ENCODE measurements around the gene FRMPD4. TPM values are rescaled to one million over a fixed set of nuclear protein-coding genes. Genes with fewer than 3 reads are reported as not detected.

Gene FRMPD4
- total RNA-seq, 1 donor from 2014 or later = 0.13 TPM

GRCh38 chrX:12269484-12269883, 131.2 kb downstream of the FRMPD4 start:
- intact Hi-C loops (cut with DNase I) = no loop called here
- DNase-seq (ENCODE audit: low spot score) (no peak), ATAC-seq (no peak)

DNA sequence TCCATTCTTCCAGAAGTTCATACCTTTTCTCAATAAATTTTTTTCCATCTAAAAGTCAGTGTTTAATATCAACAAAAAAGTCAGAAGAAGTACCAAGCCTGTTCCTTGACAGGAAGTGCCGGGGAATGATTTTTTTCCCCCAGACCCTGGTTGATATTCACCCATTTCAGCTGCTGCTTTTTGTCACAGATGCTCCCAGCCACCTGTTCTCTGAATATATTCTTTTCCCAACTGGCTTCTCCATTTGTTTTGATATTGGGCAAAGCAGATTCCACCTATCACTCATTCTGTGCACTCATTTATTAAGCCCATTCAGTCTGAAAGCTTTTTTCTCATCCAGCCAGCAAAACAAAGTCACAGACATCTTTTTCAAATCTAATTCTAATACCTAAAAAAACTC, 139.9 kb downstream of the FRMPD4 start:
- intact Hi-C loops (cut with DNase I) = no loop called here
- ATAC-seq (no peak), DNase-seq (ENCODE audit: low spot score) (no peak)

- DNase-seq (ENCODE audit: low spot score) = no peak
- ATAC-seq = no peak
- intact Hi-C loops (cut with DNase I) = no loop called here
Observed at GRCh38 chrX:12282991-12283390, 144.7 kb downstream of the FRMPD4 start.

DNA sequence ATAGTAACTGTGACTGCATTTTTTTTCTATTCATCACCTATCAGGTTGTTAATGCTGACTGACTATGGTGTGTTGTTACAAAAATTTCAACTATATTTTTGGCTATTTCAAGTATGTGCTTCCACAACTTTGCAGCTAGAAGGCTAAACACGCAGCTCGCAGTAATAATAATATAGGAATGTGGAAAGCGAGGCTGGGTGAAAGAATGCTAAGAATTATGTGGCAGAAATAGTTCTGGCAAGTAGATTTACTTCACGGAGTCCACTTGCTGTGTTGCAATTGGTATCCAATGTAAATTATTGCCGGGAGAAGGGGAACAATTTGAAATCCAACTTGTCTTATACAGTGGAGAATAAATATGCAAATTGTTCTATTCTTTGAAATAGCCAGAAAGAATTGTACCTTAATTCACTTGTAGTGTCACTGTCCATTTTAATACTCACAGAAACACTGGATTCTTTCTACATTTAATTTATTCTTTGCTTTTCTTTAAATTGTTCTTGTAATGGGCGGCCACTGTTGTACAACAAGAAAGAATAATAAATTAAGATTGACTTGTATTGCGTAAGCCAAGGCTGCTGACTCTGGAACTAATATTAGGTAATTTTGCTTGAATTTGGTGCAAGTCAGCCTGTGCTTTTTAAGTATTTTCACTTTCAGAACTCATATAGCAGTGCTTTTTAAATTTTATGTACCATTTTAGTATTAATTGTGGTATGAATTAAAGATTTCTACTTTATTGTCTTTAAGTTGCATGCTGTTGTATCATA, 154.9 kb downstream of the FRMPD4 start:
- intact Hi-C loops (cut with DNase I) = no loop called here
- no peak for DNase-seq (ENCODE audit: low spot score)
- ATAC-seq = no peak

- ATAC-seq (no peak), DNase-seq (ENCODE audit: low spot score) (no peak)
- intact Hi-C loops (cut with DNase I) = no loop called here
Observed at GRCh38 chrX:12297353-12297752, 159.1 kb downstream of the FRMPD4 start.

GRCh38 chrX:12301288-12301687, 163.0 kb downstream of the FRMPD4 start:
- intact Hi-C loops (cut with DNase I) = no loop called here
- ATAC-seq (no peak), DNase-seq (ENCODE audit: low spot score) (no peak)

DNA sequence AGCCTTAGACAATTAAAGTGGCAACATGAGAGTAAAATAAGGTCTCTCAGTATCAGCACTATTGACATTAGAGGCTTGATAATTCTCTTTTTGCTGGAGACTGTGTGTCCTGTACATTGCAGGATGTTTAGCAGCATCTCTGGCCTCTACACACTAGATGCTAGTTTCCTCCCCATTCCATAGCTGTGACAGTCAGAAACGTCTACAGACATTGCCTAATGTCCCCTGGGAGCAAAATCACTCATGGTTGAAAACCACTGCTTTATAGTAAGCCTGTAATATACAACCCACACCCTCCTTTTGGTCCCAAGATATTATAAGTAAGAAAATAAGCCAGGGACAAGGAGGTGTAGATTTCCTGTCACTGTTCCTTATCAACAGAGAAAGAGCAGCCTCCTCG, 166.0 kb downstream of the FRMPD4 start:
- intact Hi-C loops (cut with DNase I) = no loop called here
- no peak for ATAC-seq
- DNase-seq (ENCODE audit: low spot score) = no peak

DNA sequence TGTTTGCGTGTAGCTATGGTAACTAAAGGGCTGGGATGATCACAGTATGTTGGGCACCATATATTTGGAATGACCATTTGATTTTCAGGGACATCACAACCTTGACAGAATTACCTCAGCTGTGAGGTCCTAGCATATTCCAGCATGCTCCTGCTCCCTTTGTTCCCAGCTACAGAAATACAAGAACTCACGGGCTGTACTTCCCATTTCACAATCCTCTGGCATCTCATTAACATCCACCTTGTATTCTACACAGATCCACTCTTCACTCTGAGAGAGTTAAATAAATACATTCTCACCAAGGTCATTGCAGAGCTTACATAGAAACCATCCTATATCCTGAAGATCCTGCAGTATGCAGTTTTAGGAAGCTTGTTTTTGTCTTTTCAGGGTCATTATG, 169.7 kb downstream of the FRMPD4 start:
- intact Hi-C loops (cut with DNase I) = no loop called here
- ATAC-seq = no peak
- no peak for DNase-seq (ENCODE audit: low spot score)

GRCh38 chrX:12308420-12308819, 170.1 kb downstream of the FRMPD4 start:
- intact Hi-C loops (cut with DNase I) = no loop called here
- DNase-seq (ENCODE audit: low spot score) = no peak
- ATAC-seq = no peak

DNA sequence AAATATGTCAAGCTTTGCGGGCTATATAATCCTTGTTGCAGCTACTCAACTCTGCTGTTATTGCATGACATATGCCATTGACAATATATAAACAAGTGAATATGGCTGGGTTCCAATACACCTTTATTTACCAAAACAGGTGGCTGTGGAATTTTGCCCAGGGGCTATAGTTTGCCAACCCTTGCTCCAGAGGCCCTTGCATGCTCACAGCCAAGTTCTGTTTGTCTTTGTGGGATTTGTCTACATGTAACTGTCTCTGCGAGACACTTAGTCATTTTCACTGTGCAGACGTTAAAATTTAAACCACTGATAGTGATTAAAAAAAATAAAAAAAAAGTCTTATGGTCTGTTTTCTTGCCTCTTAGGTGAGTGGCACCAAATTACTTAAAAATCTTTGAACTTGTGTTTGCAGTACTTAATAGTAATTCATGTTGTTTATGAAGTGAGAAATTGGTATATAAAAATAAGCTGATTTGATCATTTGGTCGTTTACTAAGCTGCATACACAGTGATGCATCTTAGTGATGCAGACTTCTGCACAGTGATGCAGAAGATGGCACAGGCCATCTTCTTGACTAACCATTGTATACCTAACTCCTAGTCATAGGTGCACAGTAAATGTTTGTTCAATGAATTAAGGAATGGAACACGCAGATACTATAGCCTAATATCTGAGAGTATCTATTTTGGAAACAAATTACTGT, 170.9 kb downstream of the FRMPD4 start:
- intact Hi-C loops (cut with DNase I) = no loop called here
- ATAC-seq = no peak
- no peak for DNase-seq (ENCODE audit: low spot score)

DNA sequence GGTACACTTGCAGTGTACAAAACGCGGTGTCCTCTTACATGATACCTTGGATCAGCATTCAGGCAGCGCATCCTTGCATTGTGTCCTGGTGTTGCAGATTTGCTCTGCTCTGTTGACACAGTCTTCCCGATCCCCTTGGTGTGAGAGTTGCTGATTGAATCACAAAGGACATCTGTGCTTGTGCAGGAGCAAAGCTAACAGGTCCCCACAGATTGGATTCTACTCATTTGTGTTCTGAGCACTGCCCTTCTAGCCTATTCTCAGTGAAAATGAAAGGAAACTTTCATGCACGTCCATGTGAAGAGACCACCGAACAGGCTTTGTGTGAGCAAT, 171.4 kb downstream of the FRMPD4 start:
- DNase-seq (ENCODE audit: low spot score) = no peak
- ATAC-seq = no peak
- intact Hi-C loops (cut with DNase I) = no loop called here

- no peak for ATAC-seq
- intact Hi-C loops (cut with DNase I) = no loop called here
- DNase-seq (ENCODE audit: low spot score) = no peak
Observed at GRCh38 chrX:12314651-12315050, 176.4 kb downstream of the FRMPD4 start.

DNA sequence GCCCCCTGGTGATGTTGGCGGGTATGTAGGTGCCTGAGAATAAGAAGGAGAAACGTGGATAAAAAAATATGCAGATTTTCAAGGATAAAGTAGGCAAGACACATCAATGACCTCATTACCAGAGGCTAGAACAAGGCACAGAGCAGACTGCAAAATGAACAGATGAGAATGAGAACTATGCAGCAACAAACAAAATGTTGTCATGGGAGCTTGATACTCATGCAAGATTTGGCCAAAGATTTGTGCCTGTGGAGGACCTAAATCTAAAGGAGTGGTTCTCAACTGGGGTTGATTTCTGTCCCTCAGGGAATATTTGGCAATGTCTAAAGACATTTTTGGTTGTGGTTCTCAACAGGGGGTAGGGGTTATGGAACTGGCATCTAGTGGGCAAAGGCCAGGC, 177.3 kb downstream of the FRMPD4 start:
- DNase-seq (ENCODE audit: low spot score) = no peak
- ATAC-seq = no peak
- intact Hi-C loops (cut with DNase I) = no loop called here

GRCh38 chrX:12319003-12319519, 180.8 kb downstream of the FRMPD4 start:
- DNase-seq (ENCODE audit: low spot score) (no peak), ATAC-seq (no peak)
- intact Hi-C loops (cut with DNase I) = no loop called here

GRCh38 chrX:12319992-12320391, 181.7 kb downstream of the FRMPD4 start:
- intact Hi-C loops (cut with DNase I) = no loop called here
- ATAC-seq (no peak), DNase-seq (ENCODE audit: low spot score) (no peak)

GRCh38 chrX:12322031-12322430, 183.8 kb downstream of the FRMPD4 start:
- DNase-seq (ENCODE audit: low spot score) = no peak
- no peak for ATAC-seq
- intact Hi-C loops (cut with DNase I) = no loop called here

DNA sequence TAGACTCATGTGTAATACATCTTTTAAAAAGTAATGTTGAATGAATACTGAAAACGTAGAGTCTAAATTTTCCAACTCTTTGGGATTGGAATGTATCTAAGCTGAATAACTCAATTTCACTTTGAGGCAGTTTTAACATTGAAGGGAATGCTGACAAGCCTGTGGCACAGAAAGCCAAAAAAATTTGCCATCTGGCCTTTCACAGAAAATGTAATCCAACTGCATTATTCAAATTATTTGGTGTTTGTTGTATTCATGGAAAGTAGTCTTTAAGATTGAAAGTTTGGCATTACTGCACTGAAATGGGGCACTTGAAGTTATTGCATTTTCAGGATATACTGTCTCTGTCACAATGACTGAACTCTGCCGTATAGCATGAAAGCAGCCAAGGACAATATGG, 186.9 kb downstream of the FRMPD4 start:
- no peak for DNase-seq (ENCODE audit: low spot score)
- no peak for ATAC-seq
- intact Hi-C loops (cut with DNase I) = no loop called here

- DNase-seq (ENCODE audit: low spot score) (no peak), ATAC-seq (no peak)
- intact Hi-C loops (cut with DNase I) = no loop called here
Observed at GRCh38 chrX:12327836-12328235, 189.6 kb downstream of the FRMPD4 start.

- DNase-seq (ENCODE audit: low spot score) (no peak), ATAC-seq (no peak)
- intact Hi-C loops (cut with DNase I) = no loop called here
Observed at GRCh38 chrX:12329476-12329875, 191.2 kb downstream of the FRMPD4 start.

GRCh38 chrX:12330841-12331240, 192.6 kb downstream of the FRMPD4 start:
- DNase-seq (ENCODE audit: low spot score) = no peak
- no peak for ATAC-seq
- intact Hi-C loops (cut with DNase I) = no loop called here

All from sciatic nerve (tissue), 2 donors.